Activated CD8-positive, alpha-beta memory T cell treated with anti-CD3 and anti-CD28 coated beads, Interleukin-2, amount 50 U/mL, for 4 hours (primary cell): Measurements from ENCODE around the gene TXNDC2.

Source experiments
- DNase-seq: peaks from one replicate; pipeline ENCODE4 v3.0.0-alpha.2; 2020

TXNDC2 gene

GRCh38 chr18:9861157-9861556 is 24.6 kb upstream of the TXNDC2 start:
- DNase-seq: no peak

GRCh38 chr18:9861933-9862332 is 23.8 kb upstream of the TXNDC2 start:
- no peak for DNase-seq

- DNase-seq: no peak
Observed at GRCh38 chr18:9862686-9863085, 23.1 kb upstream of the TXNDC2 start.

- no peak for DNase-seq
Observed at GRCh38 chr18:9863282-9863681, 22.5 kb upstream of the TXNDC2 start.

- no peak for DNase-seq
Observed at GRCh38 chr18:9865764-9866490, 19.8 kb upstream of the TXNDC2 start.

- DNase-seq: no peak
Observed at GRCh38 chr18:9866627-9867026, 19.1 kb upstream of the TXNDC2 start.

- no peak for DNase-seq
Observed at GRCh38 chr18:9867071-9867594, 18.6 kb upstream of the TXNDC2 start.

- DNase-seq: no peak
Observed at GRCh38 chr18:9868857-9869714, 16.7 kb upstream of the TXNDC2 start.

- no peak for DNase-seq
Observed at GRCh38 chr18:9869715-9870430, 15.9 kb upstream of the TXNDC2 start.

GRCh38 chr18:9870431-9871008 is 15.3 kb upstream of the TXNDC2 start:
- DNase-seq: no peak

GRCh38 chr18:9871244-9871746 is 14.5 kb upstream of the TXNDC2 start:
- DNase-seq: no peak

- no peak for DNase-seq
Observed at GRCh38 chr18:9872823-9873222, 12.9 kb upstream of the TXNDC2 start.

- no peak for DNase-seq
Observed at GRCh38 chr18:9874728-9875127, 11.0 kb upstream of the TXNDC2 start.

GRCh38 chr18:9876212-9876866 is 9.4 kb upstream of the TXNDC2 start:
- DNase-seq: no peak

- DNase-seq: no peak
Observed at GRCh38 chr18:9876867-9877654, 8.7 kb upstream of the TXNDC2 start.

- no peak for DNase-seq
Observed at GRCh38 chr18:9877655-9878014, 8.1 kb upstream of the TXNDC2 start.

GRCh38 chr18:9878095-9878494 is 7.7 kb upstream of the TXNDC2 start:
- DNase-seq: no peak

- no peak for DNase-seq
Observed at GRCh38 chr18:9878783-9879242, 7.0 kb upstream of the TXNDC2 start.

GRCh38 chr18:9884090-9884489 is 1.7 kb upstream of the TXNDC2 start:
- DNase-seq: no peak

GRCh38 chr18:9884532-9885140 is 1.1 kb upstream of the TXNDC2 start:
- no peak for DNase-seq

- DNase-seq: no peak
Observed at GRCh38 chr18:9886005-9886348, 204 bp downstream of the TXNDC2 start.
